ENCODE data around the gene MAP3K10. TPM values are rescaled to one million over a fixed set of nuclear protein-coding genes. Genes with fewer than 3 reads are reported as not detected.

Gene MAP3K10
- total RNA-seq, 1 experiment from 2014 or later, result 255 TPM

- no peak overlapping the region for H3K27ac ChIP-seq (ENCODE audit: low read length)
- intact Hi-C loops (cut with micrococcal nuclease; ENCODE audit: unreplicated experiment) (no loop called here), in situ Hi-C loops (cut with HindIII; ENCODE audit: low pct_unique_long_range_greater_than_20kb, low sequenced_read_pairs) (loop anchor here (5.0 kb wide), 4 partner anchors 34 to 411 kb away; partner anchors contain the start of genes CCNP and ZNF780A)
- DNase-seq (ENCODE audit: low read depth, low spot score) (no peak), ATAC-seq (no peak)
- no peaks in the 10 kb centered on the region for H3K9me3 ChIP-seq (ENCODE audit: control insufficient read depth, insufficient read depth, low read depth, low read length)
- ChIA-PET CTCF (interaction anchor here (0.6 to 1.7 kb wide), 6 partner anchors 19 to 1552 kb away, joined by 3 to 7 read pairs (median 4); partner anchors contain the start of gene TTC9B), POLR2A (interaction anchor here (0.6 to 1.1 kb wide), 8 partner anchors 9 to 758 kb away, joined by 3 to 6 read pairs (median 3); partner anchors contain the start of genes DYRK1B and RPS16)
- peaks cover 23% of the 10 kb centered on the region for H3K4me1 ChIP-seq (ENCODE audit: control insufficient read depth, insufficient read depth, low read length)
- H3K4me3 ChIP-seq (ENCODE audit: low read depth in 2 of 2, low read length in 2 of 2), result no peak overlapping the region; a peak in 1 of 4 replicates
- TF ChIP-seq SIN3A (IDR thresholded peaks at IDR 0.05; ENCODE audit: borderline replicate concordance, insufficient read depth, low read depth, low read length), result no peak
- BruUV-seq (replicated peaks), result no TSS peak
- no peaks in the 10 kb centered on the region for H3K36me3 ChIP-seq (ENCODE audit: control insufficient read depth, insufficient read depth, low read length)
- peaks cover 6% of the 10 kb centered on the region; the same call in 1 of the 2 replicates for H3K27me3 ChIP-seq (ENCODE audit: control insufficient read depth, insufficient read depth, low read length)
Observed at GRCh38 chr19:40193587-40193849, 2.3 kb downstream of the MAP3K10 start.

- H3K4me3 ChIP-seq (ENCODE audit: low read depth in 2 of 2, low read length in 2 of 2), result no peak overlapping the region
- H3K9me3 ChIP-seq (ENCODE audit: control insufficient read depth, insufficient read depth, low read depth, low read length), result no peaks in the 10 kb centered on the region
- ChIA-PET POLR2A (interaction anchor here (1.4 kb wide), 1 partner anchor 24 kb away, joined by 3 read pairs; no protein-coding TSS in a partner anchor), CTCF (interaction anchor here (0.5 to 3.1 kb wide), 12 partner anchors 8 to 1216 kb away, joined by 3 to 17 read pairs (median 6); partner anchors contain the start of gene TTC9B)
- in situ Hi-C loops (cut with HindIII; ENCODE audit: low pct_unique_long_range_greater_than_20kb, low sequenced_read_pairs), result no loop called here
- intact Hi-C loops (cut with micrococcal nuclease; ENCODE audit: unreplicated experiment), result no loop called here
- BruUV-seq (replicated peaks), result no TSS peak
- ATAC-seq (no peak; the same call in 1 of the 2 replicates), DNase-seq (ENCODE audit: low read depth, low spot score) (no peak)
- H3K27me3 ChIP-seq (ENCODE audit: control insufficient read depth, insufficient read depth, low read length), result no peaks in the 10 kb centered on the region
- TF ChIP-seq POLR2AphosphoS5 (IDR thresholded peaks at IDR 0.05; ENCODE audit: low read depth, low read length) (no peak), SIN3A (IDR thresholded peaks at IDR 0.05; ENCODE audit: borderline replicate concordance, insufficient read depth, low read depth, low read length) (no peak), REST (IDR thresholded peaks at IDR 0.05; ENCODE audit: insufficient read depth in 1 of 2, low read depth in 2 of 2, low read length in 1 of 2) (no peak), CTCF (IDR thresholded peaks at IDR 0.05) (no peak), TCF7L2 (IDR thresholded peaks at IDR 0.05; ENCODE audit: low read depth, low read length) (no peak)
- no peaks in the 10 kb centered on the region for H3K4me1 ChIP-seq (ENCODE audit: control insufficient read depth, insufficient read depth, low read length)
- H3K36me3 ChIP-seq (ENCODE audit: control insufficient read depth, insufficient read depth, low read length), result no peaks in the 10 kb centered on the region
- no peak overlapping the region for H3K27ac ChIP-seq (ENCODE audit: low read length)
Observed at GRCh38 chr19:40198272-40198990, 7.2 kb downstream of the MAP3K10 start.

Data from Panc1 (cell line).